Measurements from ENCODE around the gene HS1BP3. TPM values are rescaled to one million over a fixed set of nuclear protein-coding genes. Genes with fewer than 3 reads are reported as not detected.

HS1BP3 gene
- polyA plus RNA-seq, 3 donors, result 18.7 to 22.2 (median 20.6) TPM

DNA sequence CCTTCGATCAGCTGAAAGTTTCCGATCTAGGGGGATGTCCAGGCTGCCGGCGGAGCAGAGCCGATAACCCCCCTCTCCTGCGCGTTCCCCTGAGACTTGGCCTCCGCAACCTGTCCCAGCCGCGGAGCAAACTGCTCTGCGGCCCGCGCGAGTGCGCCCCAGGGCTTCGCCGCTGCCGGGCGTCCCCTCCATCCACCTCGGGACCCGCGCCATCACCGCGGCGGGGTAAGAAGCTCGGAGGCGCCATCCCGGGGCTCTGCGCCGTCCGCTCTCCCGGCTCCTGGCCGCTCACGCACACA lies 15.1 kb upstream of the HS1BP3 start:
- DNase-seq, result no peak

DNA sequence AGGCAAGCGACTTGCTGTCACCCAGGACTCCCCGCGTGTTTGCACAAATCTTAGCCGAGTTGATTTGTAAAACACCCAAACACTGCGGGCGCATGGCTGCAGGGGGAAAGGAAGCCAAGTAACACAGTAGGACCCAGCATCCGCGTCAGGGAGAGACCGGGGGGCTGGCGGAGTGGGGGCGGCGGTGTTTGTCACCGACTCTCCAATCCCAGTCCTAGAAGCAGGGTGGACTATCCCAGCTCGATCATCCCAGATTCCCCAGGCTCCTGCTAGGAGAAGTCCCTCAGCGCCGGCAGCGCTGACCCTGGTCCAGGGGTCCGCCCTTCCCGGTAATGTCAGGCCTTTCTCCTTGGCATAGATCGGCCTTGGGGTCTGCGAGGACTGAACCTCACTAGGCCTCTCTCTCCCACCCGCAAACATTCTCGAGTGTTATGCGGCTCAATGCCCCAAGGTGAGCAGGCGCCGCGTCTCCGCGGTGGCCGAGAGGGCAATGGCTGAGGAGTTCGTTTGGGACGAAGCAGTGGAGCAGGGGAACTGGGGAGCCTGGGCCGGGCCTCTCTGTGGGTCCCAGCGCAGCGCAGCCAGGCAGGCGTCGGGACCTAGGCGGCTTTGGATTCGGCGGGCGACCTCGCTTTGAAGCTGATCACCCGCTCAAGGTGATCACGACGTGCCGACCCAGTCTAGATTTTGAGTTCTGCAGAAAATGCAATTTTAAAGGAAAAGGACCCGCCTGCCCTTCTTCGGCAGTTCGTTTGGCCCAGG lies 14.5 kb upstream of the HS1BP3 start:
- DNase-seq, result no peak

DNA sequence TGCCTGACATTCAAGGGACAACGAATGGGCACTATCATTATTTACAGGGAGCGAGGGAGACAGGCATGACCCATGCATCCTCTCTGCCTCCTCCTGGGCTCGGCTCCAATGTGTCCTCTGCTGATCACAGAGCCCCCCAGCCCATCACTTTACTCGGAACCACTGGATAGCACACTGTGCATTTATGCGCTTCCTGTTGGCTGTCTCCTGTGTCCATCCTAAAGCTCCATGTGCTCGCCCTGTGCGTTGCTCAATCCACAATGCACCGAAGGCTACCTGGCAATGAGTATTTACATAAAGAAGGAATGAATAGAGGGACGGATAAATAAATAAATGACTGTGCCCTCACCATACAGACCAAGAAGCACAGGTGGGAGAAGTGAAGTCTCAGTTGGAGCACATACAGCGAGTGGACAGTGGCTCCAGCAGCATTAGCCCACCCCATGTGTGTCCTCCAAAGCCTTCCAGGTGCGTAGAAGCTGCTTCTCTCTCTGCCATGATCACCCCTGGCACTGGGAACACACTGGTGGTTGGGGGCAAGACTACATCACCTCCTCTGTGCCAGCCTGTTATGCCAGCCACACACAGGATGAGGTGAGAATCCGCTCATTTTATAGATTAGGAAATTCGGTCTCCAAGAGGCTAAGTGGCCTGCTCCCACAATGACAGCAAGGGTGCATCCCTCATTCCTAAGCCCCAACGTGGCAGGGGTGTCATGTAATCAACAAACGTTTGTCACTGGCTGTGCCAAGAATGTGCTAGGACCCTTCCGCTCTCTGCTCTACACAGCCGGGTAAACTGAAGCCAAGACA lies 13.7 kb upstream of the HS1BP3 start:
- no peak for DNase-seq

DNA sequence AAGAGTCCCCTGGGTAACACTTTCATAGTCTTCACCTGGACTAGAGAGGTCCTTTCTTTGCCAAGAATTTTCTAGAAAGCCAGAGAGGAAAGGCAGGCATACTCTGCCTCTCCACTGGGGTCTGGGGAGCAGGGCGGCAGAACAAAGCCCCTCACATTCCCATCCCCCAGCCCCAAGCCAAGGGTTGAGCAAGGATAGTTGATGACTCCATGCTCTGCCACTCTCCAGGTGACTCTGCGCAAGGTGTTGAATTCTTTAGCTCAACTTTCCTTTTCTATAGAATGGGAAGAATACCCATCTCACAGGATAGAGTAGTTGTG lies 13.1 kb upstream of the HS1BP3 start:
- DNase-seq, result no peak

DNA sequence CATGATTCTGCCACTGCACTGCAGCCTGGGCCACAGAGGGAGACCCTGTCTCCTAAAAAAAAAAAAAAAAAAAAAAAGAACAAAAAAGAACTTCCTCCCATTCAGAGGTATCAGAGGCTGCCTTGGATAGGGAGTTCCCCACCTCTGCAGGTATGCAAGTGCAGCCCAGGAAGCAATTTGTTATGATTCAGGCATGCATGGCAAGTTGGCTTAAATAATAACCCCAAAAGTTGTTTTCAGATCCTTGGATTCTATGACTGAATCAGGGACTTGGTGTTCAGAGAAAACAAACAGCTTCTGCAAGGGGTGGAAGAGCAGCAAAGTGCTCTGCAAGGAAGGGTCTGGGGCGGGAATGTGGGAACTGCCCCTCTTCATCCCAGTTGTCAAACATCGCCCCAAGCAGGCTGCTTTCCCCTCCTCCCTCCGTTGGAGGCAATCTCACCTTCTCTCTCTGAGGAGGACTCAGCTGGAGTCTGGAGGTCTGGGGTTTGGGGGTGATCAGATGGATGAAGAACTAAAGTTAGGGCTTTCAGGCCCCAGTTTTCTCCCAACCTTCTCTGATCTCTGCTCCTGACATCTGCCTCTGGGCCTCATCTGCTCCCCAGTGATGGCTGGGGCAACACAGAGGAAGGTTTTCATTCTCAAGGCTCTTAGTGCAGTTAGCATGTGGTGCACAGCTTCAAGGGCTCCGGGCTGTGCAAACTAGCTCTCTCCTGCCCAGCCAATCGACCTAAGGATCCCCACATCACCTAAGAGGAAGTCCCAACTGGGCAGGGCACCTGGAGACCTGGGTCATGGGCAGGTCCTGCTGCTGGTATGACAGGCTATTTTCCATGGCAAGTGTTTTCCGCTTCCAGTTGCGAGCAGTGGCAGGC lies 12.5 kb upstream of the HS1BP3 start:
- no peak for DNase-seq

DNA sequence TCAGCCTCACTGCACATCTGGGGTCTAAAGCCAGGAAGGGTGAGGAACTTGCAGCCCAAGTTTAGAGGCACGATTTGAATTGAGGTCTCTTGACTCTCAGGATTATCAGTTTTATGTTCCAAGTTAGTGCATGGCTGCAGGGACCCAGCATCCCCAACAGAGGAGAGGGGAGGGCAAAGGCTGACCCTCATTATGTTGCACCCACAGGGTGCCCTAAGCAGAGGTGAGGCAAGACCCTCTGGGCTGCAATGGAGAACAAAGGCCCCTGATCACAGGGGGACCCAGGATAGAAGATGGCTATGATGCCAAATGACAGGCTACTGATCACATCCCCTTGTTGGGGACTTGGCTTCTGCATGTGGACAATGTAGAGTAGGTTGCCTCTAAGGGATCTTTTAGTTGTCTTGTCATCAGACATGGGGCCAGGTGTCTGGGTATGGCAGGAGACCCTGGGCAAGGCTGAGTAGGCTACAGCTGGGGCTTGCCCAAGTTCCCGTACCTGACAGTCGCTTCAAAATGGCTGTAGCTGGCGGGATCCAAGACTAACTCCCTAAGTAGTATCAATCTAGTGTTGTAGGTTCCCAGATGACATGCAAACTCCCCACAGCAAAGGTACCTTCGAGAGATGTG lies 11.5 kb upstream of the HS1BP3 start:
- no peak for DNase-seq

DNA sequence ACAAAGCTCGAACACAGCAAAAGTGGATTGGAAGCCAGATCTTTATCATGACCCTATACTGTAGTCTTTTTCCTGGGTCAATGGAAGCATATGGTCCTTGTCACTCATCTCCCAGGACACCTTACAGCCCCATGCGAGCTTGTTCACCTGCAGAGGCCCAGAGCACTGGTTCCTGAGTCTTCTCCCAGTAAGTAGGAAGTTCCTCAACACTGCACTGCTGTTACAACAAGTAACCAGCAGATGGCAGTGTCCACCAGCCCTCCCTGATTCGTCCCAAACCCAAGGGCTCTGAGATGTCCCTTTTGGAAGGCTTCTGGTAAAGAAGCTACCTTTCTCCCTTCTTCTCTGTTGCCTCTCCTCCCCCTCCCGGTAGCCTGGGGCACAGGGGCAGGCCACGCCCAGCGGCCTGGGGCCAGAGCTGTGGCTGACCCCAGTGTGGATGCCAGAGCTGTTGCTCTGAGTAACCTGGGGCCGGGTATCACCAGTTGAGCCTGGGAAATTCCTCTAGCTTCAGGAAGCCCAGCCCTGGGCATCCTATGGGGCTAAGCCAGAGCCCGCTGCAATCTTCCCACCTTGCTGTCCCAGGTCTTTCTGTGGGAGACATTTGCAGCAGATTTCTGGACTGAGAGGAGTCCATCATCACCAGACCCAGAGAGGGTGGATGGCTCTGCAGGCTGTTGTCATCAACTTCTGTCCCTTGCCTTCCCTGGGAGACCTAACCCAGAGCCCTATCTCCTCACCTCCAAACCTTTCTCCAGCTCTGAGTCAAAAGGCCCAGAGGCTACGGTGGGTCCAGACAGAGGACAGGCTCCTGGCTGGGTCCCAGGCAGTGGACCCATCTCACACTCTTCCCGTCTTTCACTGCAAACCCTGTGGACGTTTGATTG lies 10.8 kb upstream of the HS1BP3 start:
- peak; percentile 69 for DNase-seq

DNA sequence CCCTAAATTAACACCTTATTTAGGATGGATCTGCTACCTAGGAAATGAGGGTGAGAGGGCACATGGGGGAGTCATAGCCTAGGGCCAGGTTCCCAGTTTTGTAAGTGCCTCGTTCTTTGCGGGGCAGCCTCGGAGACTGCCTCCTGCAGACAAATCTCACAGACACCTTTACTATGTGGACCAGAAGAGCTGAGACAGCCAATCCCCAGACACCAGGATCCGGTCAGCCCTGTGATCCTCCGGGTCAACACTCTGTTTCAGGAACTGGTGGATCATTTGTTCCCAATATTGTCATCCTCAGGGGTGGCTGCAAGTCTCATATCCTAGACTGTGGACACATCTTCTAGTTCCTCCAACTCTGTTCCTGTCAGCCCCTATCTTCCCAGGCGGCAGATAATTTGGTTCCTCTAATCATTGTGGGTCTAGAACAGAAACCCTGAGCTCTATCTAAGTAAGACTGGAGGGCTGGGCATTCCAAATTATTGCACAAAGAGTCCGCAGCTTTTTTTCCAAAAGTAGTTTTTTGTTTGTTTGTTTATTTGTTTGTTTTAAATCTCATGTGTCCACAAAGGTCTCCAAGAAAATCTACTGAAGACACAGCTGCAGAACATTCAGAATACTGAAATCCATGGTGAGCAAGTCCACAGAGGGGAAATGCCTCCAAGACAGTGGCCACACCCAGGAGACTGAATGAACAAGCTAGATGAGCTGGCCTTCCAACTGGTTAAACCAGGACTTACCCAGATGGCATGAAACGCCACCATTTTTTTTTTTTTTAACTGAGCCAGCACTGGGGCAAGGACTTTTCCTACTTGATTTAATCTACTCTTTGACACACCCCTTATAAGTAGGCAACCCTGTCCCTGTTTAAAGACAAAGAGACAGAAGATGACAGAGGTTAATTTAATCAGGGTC lies 9.9 kb upstream of the HS1BP3 start:
- DNase-seq, result no peak

DNA sequence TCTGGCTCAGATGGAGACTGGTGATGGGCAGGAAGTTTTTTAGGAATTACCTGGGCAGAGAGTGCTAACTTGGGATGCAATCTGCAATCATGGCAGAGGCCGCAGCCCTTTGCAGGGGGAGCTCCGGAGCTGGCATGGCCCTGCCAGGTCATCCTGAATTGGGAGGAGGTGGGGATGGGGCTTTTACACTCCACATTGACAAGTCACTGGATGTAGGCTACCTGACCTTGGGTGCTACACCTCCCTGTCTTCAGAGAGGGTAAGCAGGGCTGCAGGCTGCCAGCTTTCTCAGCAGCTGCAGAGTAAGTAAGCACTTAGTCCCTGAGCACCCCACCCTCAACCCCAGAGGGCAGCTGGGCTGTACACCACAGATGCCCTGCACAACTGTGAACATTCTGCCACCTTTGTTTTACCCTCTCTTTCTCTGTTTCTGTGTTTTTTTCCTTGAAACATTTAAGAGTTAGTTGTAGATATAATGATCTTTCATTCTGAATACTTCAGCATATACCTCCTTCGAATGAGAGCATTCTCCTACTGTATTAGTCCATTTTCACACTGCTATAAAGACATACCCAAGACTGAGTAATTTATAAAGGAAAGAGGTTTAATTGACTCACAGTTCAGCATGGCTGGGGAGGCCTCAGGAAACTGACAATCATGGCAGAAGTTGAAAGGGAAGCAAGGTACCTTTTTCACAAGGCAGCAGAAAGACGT lies 6.8 kb upstream of the HS1BP3 start:
- no peak for DNase-seq

DNA sequence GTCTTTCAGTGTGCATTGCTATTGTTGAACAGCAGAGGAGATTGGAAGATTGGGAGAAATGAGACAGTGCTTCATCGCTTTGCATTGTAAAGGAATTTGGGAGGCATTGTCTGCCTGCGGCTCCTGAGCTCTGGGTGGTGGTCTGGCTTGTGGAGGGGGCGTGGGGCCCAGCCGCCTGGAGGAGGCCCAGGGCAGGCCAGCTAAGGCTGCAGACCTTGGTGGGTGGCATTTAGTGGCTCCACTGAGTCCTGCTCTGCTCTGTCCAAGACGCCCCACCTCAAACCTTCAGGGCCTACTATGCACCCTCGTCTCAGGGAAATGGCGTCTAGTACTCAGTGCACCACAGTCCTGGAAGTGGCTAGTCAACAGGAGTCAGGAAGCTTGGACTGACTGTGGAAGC lies 5.7 kb upstream of the HS1BP3 start:
- no peak for DNase-seq

DNA sequence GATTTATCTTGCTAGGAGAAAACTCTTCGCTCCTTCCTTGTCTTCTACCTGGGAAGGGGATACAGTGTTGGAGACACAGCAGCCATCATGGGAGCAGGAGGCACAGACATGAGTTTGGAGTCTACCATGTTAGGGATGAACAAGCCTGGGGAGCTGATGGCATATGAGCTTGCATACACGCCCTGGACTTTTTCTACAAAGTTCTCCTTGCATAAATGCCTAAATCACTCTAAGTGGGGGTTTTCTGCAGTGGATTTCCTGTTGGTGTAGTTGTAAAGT lies 3.6 kb upstream of the HS1BP3 start:
- no peak for DNase-seq

DNA sequence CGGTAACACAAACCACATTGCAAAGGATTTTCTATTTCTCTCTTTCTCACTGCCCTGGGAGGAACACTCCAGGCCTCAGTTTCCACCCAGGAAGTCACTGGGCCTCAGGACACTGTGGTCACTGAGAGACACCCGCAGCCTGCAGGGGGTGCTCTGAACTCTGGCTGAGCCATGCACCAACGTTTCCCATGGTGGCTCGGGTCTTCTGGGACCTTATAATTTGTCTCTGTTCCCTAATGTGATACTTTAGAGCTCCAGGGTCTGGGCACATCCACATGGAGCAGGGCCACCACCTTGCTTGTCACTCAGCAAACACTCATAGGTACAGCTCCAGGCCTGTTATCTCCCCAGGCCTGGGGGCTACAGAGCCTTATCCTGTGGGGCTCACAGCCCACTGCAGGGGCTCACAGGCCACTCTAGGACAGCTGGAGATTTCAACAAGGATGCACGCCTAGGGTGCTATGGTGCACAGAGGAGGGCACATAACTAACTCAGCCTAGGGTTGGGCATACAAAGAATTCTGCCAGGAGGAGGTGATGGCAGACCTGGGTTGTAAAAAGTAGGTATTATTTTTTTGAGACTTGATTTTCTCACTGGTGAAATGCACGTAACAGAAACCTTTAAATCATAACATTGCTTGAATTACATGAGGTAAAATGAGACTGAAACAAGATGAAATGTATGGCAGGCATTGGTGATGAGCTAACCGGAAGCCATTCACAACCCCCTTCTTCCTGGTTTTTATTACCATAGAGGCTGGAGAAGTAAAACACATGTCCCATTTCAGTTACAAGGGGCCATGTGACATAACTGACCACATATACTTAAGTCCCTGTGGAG lies 3.0 kb upstream of the HS1BP3 start:
- DNase-seq, result no peak

DNA sequence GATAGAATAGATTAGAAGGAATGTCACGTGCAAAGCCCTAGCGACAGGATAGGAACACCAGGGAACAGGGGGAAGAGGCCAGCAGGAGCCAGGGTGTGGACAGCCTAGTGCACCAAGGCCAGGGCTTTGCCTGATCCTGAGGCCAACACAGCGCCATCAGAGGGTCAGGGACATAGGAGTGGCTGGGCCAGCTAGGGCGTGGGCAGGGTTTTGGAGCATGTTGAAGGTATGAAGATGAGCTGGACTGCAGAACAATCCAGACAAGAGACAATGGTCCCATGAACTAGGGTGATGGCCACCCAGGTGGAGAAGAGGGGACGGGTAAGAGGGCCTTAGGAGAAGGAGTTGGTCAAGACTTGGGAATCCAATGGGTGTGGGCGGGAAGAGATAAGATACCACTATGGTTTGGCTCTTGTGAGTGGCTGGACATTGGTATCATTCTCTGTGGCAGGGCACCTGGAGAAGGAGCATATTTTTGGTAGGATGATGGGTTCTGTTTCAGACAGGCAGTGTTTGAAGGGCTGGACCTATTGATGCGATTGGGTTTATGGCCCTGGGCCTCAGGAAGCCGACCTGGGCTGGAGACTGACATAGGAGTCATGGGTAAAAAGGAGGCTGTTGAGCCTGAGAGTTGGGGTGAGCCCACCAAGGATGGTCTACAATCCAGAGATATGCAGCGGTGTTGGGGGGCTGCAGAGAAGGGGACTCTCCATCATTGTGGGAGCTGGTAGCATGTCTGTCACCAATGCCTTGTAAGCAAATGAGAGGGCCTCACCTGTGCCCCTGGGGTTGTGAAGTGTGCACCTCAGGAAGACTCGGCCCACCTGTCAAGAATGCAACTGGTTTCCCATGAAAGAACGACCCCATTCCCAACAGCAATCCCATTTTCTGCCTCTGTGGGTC lies 2.0 kb upstream of the HS1BP3 start:
- DNase-seq, result no peak

DNA sequence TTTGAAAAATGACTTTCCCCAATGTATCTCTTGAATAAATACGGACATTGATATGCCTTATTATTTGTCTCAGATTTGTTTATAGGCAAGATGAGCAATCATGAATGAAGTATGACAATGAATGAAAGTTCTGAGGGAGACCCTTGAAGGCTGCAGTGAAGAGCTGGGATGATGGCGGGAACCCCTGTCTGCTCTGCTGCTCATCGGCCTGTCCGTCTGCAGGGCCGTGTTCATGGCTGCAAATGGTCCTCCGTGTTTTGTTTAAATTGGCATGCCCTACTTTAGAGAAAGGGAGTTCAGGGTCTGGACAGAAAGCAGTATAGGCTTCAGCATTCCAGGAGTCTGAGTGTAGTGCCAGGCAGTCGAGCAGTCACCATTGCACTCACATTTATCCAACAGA lies 1.2 kb upstream of the HS1BP3 start:
- no peak for DNase-seq

DNA sequence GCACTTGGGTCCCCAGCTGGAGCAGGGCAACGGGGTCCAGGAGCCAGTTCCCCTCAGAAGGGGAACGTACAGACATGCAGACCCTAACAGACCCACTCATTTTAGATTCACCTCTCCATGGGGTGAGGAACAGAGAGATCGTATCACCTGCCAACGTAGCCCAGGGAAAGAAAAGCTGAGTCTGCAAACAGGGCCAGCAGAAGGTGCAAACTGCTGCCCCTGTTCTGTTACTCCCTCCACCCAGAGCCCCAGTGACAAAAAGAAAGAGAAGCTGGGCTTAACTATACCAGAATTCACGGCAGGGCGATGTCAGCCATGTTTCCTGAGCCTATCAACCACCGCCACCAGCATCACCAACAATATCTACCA lies 817 bp upstream of the HS1BP3 start:
- no peak for DNase-seq

DNA sequence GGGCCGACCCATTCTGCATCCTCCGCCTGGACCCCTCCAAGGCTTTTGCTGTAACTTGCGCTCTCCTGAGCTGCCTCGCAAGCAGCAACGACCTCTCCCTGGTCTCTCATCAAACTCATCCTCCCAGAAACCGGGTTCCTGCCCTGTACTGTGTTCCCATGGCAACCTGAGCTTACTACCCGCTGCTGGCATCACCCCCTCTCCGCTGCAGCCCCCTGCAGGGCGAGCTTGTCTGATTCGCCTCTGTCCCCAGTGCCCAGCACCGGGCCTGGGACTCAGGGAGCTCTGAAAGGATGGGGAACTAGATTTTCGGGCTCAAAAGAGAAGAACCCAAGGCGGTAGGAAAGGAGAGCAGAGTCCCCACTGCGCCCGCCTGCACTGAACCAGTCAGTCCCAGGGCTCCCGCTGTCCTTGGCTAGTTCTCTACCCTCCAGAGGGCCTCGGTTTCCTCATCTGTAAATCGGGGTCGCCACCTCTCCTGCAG lies 463 bp downstream of the HS1BP3 start:
- DNase-seq, result no peak

DNA sequence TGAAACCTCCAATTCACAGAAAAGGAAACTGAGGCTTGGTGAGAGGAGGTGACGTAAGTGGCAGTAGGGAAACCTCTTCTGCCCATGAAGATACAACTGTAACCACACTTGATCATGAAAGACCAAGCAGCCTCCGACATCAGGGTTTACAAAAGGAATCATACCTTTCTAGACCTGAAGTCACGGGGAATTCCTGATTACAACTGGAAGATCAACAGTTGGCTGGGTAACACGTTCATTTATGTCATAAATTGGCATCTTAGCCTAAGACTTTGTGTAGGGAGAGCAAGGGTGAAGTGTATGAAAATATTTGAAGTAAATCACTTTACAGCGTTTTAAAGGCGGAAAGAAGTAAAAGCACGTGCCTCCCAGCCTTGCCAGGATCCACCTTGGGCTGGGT lies 922 bp downstream of the HS1BP3 start:
- no peak for DNase-seq

DNA sequence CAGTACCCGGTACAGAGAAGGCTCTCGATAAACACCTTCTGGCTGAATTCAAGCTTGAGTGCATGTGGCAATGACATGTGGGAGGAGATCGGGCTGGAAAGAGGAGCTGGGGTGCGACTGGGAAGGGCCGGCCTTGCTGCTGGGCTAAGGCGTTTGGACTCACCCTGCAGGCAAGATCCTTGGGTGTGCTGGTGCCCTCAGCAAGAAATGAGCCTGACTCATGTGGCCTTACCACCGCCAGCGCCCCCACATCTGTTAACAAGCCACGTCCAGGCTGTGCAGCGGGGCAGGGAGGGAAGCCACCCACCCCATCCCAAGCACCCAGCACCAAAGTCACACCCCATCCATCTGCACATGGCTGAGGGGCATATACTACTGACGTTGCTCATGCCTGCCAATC lies 1.3 kb downstream of the HS1BP3 start:
- DNase-seq, result no peak

Data from renal pelvis (tissue), 4 donors.